Amygdala (tissue), 56 donors: ENCODE results near the gene SSBP4.

Source experiments
- DNase-seq, 56 donors: peaks; one replicate each; lab custom pipeline; 2025; lab: John Stamatoyannopoulos, UW

The SSBP4 gene

DNA sequence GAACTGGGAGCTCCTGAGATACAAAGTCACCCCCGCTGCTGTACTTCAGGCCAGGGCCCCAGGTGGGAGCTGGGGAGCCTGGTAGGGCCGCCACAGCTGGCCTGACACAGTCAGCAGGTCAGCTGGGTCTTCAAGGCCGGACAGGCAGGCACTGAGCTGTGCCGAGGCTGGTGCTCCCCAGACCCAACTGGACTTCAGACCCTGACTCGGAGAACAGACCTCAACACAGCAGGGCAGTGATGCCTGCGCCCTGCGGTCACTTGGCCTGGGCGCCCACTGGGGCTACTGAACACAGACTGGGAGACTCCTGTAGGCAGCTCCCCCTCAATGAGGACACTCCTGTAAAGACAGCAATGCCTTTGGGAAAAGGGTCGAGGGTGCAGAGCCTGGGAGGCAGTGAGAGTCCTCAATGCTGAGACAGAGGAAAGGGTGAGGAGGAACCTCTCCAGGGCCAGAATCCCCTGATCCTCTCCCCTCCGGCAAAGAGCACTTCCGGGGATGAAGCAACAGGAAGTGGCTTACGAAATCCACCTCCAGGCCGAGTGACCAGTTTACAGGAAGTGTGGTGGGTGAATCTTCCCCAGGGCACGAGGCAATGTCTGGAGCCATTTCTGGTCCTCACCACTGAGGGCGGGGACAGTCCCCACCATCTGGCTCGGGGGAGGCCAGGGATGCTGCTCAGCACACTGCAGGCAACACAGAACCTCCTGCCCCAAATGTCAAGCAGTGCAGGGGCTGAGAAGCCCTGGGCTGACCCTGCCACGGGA lies 59.5 kb downstream of the SSBP4 start:
- peak in 25 of 56 donors; percentile 9 to 68 (median 26) for DNase-seq

GRCh38 chr19:18480006-18480691 lies 61.0 kb downstream of the SSBP4 start:
- peak in 2 of 56 donors; percentile 14 to 19 for DNase-seq

DNA sequence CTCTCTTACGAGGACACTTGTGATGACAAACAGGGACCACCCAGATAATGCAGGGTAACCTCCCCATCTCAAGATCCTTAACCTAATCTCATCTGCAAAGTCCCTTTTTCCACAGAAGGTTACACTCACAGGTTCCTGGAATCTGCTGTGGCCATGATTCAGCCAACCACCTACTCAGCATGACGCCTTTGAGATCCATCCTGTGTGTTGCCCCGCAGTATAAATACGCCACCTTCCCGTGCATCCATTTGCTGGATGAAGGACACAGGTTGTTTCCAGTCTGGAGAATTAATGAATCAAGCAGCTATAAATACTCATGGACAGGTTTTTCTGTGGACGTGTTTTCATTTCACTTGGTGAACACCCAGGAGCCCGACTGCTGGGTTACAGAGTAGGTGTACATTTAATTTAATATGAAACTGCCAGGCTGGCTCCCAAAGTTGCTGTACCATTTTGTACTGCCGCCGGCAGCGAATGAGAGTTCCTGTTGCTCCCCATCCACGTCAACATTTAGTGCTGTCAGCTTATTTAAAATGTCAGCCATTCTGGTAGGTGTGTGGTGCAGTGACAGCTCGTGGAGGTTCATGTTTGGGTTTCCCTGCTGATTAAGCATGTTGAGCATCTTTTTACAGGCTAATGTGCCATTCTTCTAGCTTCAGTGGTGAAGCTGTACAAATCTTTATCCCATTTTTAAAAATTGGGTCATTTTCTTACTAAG lies 62.5 kb downstream of the SSBP4 start:
- DNase-seq, result no peak

DNA sequence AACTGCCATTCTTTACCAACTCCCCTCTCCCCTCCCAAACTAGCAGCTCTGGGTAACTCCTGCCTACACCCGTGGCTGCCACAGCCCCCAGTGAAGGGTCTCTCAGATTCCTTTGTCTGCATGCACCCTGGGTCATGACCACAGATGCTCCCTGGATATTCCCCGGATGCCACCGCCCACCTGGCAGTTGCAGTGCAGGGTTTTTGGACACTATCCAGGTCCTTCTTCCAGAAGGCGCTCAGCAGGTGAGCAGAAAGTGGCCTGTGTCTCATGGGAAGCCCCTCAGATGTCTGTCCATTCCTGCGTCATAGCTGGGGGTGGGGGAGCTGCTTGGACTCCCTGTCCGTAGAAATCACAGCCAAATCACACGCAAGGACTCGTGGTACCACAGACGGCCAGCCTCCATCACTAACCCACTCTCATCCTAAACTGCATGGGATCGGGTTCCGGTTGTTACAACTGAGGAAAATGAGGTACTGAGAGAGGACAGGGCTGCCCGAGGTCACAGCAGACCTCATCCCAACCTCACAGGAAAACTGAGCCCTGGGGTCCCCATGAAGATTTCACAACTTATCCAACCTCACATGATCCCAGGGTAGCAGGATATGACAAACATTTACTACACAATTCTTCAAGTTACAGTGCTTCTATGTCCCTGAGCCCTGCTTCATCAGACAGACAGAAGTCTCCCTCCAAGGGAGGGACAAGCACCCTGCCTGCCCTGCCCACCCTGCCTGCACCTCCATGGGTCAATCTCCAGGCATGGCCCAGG lies 64.1 kb downstream of the SSBP4 start:
- DNase-seq, result no peak
